HG03025 (cell line): ENCODE measurements around the gene VPS33B.
"Not testable (repeated sequence)": the region's sequence is repeated elsewhere in the genome, so short reads cannot be mapped to it uniquely, and the experiment has no call there.

Experiments used
- ATAC-seq: cut with Tn5 transposase; IDR thresholded peaks from one replicate; pipeline ENCODE4 v1.9.1; 2021; ENCODE audit warnings: mild to moderate bottlenecking, moderate library complexity; ENCODE audit not compliant: unreplicated experiment, low FRiP score

Gene VPS33B

DNA sequence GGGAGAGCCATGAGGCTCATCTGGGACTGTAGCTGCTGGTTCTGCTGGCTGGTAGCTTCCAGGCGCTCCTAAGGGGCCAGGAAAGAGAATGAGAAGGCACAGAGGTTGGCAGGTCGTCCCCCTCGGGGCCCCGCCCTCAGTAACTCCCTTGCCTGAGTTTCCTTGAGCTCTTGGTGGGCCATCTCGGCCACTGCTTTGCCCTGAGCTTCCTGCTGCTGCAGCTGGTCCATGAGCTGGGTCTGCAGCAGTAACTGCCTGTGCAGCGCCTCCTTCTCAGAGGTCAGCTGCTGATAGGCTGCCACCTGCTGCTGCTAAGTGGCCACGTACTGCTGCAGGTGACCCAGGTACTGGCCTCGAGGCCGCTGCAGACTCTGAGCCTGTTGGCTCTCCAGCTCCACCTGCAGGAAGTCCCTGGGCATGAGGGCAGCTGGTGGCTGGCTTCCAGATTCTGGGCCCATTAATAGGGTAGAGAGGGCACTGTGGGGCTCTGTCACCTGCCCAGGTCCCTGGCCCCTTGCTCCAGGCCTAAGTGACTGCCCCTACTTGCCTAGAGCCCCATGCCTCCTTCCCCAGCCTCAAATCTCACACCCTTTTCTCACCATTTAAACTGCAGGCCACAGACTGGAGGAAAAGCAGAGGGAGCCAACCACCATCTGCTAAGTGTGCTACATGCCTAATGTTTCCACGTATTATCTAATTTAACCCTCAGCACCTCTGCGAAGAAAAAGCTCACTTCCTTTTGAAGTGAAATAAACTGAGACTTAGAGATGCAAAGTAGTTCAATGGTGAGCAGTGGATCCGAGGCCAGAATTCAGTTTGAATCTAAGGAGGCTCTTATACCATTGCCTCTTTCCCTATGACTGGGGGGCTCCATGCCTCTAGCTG, 10.8 kb upstream of the VPS33B start:
- ATAC-seq, result no peak

DNA sequence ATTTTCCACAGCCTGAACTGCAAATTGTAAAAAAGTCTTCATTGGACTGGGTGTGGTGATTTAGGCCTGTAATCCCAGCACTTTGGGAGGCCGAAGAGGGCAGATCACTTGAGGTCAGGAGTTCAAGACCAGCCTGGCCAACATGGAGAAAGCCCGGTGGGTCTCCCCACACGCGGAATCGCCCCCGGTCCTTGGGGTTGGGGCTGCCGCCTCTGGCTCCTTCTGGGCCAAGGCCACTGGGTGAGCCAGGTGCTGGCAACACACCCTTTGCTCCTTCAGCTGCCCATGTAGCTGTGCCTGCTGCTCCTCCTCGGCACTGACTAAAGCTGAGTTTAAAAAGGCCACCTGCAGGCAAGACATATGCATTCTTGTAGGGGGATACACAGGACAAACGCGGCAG, 9.4 kb upstream of the VPS33B start:
- no peak for ATAC-seq

DNA sequence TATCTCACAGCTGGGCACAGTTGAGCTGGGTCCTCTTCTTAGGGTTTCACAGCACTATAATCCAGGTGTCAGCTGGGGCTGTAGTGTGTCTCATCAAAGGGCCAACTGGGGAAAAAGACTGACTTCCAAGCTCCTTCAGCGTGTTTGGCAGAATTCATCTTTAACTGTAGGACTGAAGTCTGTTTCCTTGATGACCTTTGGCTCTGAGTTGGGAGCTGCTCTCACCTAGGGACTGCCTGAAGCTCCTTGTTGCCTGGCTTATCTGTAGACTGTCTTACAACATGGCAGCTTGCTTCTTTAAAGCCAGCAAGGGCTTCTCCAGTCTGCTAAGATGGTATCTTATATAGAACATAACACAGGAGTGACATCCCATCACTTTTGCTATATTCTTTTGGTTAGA, 5.3 kb upstream of the VPS33B start:
- no peak for ATAC-seq

DNA sequence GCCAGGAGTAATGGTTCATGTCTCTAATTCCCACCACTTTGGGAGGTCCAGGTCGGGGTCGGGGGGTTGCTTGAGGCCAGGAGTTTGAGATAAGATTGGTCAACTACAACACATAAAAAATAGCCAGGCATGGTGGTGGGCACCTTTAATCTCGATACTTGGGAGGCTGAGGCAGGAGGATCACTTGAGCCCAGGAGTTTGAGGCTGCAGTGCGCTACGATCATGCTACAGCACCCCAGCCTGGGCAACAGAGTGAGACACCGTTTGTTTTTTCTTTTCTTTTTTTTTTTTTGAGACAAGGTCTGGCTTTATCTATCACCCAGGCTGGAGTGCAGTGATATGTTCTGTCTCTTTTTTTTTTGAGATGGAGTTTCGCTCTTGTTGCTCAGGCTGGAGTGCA, 1.3 kb upstream of the VPS33B start:
- no peak for ATAC-seq

DNA sequence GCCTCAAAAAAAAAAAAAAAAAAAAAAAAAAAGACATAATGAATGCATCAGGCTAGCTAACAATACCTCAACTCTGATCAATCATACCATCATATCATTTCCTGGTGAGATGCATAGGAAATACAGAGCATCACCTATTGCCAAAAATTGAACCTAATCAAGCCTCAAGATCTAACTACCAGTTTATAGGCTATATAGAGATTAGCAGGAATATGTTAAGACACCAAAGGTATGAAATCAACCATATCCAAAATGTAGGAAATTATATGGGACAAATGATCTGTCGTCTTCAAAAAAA, 387 bp upstream of the VPS33B start:
- no peak for ATAC-seq

DNA sequence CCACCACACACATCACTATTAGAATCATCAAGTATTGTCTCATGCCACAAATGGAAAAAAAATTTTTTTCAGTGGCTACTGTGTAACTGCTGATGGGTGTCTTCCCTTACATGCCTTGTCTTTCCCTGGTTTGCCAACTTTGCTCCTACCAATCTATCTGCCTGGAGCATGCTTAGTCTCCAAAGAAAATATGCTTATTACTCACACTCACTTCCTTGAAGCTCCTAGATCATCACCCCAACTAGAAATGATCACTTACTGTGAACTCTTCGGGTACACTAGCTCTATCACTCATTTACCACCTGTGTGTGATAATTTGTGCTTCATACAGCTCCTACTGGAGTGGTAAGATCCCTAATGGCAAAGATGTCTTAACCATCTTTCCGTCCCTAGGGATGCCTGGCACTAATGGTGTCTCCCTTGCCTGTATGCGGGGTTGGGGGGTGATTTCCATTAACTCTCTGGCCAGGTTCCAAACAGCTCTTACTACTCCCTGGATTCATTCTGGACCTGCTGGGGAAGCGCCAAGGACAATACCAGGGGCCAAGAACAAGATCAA, 799 bp downstream of the VPS33B start:
- ATAC-seq, result no peak

DNA sequence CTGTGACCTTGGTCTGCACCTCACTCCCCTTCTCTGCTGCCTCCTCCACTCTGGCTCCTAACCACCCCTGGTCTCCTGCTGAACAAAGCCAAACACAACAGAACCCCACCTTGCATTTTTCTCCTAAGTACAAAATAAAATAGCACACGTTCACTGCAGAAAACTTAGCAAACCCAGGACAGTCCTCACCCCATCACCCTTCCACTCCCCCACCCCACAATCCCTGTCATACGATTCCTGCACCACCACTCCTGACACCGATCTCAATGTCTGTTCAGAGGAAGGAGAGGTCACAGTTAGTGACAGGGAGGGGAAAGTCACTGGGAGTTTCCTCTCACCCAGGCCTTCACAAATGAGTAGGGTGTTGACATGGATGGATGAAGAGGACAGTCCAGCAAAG, 4.2 kb downstream of the VPS33B start:
- no peak for ATAC-seq

DNA sequence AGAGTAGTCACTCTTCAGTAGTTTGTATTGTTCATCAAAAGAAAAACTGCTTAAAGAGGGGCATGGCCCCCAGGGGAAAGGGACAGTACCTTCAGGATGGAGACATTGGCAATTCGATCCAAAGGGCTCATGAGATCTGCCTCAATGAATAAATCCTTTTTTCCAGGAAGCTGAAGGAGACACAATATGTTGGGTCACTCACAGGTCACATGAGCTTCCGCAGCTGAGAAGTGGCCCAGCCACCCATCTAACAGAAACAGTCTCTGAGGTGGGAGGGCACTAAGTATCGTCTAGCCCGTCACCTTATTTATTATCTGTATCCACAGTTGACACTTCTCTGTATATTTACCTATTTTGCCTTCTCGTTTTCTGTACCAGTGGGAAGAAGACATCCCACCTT, 4.7 kb downstream of the VPS33B start:
- ATAC-seq, result no peak

DNA sequence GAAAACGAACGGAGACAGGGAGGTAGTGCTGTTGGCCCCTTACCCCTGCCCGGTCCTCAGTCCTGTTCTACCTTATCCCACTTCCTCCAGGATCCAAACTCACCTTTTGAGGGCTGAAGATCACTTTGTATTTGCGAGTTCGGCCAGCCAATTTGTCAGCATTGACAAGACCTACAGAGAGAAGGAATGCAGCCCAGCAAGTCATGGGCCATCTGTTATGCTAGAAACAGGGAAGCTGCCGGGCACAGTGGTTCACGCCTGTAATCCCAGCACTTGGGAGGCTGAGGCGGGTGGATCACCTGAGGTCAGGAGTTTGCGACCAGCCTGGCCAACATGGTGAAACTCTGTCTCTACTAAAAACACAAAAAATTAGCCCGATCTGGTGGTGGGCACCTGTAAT, 8.7 kb downstream of the VPS33B start:
- not testable (repeated sequence) for ATAC-seq

DNA sequence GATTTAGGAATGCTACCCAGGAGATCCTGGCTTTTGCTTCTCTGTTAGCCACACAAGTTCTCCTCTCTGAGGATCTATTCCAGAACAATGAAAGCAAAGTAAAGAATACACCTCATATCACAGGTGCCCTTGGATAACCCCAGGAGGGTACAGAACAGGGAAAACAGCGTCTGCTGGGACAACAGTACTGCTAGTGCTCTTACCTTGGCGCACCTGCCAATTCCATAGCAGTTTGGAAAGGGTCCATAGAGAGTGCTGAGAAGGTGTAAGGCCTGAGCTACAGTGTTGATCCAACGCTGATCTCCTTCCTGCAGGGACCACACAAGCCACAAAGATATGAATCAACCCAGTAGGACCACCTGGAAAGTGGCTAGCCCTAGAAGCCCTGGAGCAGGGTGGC, 15.1 kb downstream of the VPS33B start:
- no peak for ATAC-seq

DNA sequence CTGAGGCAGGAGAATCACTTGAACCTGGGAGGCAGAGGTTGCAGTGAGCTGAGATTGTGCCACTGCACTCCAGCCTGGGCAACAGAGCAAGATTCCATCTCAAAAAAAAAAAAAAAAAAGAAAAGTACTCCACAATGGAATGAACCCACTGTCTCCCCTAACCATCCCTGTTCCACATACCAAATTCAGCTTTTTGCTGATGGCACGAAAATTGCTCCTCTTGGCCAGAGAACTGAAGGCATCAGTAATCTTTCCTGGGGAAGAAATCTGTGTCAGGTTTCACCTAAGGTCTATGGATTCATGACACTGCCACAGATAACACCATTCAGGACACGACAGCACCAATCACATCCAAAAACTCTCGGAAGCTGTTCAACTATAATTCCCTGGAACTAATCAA, 21.2 kb downstream of the VPS33B start:
- ATAC-seq, result no peak

DNA sequence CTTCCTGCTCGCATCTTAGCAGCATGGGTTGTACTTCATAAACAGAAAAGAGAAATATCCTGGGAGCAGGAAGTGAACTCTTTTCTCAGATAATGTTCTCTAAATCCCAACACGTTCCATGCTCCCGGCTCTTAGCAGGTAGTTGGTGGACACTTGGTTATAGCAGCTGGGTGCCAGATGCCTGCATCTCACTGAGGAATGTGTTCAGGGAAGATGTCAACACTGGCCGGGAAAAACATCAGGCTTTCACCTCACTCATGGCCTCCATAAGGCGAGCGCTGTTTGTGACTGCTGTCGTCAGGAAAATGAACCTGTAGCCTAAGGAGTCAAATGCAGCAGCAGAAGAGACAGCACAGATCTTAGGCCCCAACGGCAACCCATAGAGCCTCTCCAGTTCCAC, 23.7 kb downstream of the VPS33B start:
- no peak for ATAC-seq

DNA sequence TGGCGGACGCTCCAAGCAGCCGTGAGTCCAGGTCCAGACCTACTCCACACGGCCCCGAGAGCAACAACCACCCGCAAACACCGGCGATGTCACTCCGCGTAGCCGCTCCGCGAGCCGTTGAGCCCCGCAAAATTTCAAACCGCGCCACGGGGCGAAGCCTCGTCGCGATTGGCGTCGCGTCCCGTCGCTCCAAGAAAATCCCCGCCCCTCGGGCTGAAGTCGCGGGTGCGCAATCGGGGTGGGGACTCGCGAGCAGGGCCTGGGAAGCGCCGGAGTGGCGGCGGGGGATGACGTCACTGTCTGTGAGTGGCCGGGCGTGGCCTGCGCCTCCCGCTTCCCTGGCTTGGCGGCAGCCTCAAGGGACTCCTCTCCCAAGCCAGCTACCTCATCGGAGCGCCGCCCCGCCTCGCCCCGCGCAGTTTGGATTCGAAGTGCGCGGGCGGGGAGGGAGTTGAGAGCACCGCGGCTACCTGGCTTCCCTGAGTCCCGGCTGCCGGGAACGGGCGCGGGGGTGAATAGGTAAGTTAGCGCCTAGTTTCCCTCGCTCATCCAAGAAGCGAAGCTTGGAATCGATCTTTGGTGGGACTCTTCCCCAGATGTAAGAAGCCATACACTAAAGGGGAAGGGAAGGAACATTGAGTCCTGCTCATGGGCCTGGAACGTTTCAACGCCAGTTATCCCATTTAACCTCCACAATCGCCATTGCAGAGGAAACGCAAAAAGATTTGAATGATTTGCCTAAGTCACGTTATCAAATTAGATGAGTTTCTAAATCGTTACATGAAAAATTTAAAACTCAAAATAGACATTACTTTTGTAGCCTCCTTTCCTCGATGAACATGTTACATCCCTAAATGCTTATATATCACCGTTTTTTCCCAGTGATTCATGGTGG, 27.7 kb downstream of the VPS33B start, which contains the start of gene PRC1:
Gene PRC1, minus strand, starts transcription at position 119 of the 895 bp plus-strand sequence. Its CDS starts 118 bp downstream, at position 1.
- peak; percentile 95 for ATAC-seq

DNA sequence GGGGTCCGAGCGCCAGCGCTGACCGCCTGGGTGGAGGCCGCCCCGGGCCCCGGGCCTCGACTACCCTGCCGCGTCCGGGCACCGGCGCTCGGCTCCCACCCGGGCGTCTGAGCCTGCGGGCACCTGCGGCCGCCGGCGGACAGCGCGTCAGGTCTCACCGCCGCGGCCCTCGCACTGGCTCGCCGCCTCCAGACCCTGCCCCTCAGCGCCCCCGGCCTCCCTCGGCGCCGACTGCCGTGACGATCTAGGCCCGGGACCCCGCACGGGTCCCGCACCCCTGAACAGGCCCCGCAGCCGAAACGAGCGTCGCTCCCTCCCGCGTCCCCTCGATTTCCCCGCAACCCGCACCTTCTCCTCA, 28.4 kb downstream of the VPS33B start:
- ATAC-seq, result peak; percentile 26

DNA sequence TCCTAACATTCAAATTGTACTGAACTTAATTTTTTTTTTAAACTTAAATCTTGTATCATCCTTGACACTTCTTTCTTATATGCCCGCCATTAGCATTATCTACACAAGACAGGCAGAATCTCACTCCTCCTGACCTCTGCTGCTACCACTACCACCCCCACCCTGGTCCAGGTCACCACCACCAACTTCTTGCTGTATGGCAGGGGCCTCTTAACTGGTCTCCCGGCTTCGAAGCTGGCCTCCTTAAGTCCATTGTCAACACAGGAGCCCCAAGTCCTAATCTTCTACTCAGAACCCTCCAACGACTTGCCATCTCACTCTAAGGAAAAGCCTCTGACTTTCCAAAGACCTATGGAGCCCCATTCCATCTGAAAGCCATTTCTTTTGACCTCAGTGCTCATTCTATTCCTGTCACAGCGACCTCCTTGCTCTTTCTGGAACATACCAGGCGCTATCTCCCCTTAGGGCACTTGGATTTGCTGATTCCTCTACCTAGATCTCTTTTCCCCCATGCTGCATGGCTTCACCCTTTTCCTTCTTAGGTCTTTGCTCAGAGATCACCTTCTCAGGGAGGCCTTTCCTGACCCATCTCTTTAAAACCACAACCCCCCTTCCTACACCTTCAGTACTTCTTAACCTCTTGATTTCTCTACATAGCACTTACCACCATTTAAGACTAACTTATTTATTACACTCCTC, 30.7 kb downstream of the VPS33B start:
- no peak for ATAC-seq

DNA sequence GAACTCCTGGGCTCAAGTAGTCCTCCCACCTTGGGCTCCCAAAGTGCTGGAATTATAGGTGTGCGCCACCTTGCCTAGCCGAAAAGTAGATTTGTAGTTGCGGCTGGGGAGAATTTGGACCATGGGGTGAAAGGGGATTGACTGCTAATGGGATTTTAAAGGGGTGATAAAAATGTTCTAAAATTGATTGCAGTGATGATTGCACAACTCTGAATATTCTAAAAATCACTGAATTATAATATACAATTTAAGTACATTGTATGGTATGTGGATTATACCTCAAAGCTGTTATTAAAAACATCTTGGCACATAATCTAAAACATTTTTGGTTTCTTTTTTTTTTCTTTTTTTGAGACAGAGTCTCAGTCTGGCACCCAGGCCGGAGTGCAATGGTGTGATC, 31.9 kb downstream of the VPS33B start:
- no peak for ATAC-seq

DNA sequence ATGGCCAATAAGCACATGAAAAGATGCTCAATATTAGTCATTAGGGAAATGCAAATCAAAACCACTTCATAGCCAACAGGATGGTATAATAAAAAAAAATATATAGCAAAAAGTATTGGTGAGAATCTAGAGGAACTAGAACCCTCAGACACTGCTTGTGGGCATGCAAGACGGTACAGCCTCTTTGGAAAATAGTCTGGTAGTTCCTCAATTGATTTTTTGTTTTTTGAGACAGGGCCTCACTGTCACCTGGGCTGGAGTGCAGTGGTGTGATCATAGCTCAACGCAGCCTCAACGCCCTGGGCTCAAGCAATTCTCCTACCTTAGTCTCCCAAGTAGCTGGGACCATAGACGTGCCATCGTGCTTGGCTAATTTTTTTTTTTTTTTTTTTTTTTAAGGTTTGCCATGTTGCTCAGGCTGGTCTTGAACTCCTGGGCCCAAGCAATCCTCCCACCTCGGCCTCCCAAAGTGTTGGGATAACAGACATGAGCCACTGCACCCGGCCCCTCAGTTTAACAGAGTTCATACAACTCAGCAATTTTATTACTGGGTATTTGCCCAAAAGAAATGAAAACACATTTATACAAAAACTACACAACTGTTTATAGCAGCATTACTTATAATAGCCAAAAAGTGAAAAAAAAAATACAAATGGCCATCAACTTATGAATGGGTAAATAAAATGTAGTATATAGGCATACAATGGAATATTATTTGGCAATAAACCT, 33.2 kb downstream of the VPS33B start:
- ATAC-seq, result no peak

DNA sequence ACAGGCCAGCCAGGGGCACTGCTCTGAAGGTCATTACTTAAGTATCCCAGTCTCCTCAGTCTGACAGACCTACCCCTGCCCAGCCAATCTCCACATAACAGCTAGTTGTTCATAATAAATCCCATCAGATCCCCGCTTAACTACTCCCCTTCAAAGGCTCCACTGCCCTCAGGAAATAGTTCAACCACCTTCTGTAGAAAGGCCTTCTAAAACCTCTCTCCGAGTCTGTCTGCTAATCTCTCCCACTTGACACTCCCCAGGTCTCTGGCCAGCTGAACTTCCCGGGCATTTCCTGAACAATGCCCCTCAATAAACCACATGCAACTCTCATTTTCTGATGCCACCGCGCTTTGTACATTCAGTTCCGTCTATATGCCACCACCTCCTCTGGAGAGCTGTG, 34.1 kb downstream of the VPS33B start:
- no peak for ATAC-seq

DNA sequence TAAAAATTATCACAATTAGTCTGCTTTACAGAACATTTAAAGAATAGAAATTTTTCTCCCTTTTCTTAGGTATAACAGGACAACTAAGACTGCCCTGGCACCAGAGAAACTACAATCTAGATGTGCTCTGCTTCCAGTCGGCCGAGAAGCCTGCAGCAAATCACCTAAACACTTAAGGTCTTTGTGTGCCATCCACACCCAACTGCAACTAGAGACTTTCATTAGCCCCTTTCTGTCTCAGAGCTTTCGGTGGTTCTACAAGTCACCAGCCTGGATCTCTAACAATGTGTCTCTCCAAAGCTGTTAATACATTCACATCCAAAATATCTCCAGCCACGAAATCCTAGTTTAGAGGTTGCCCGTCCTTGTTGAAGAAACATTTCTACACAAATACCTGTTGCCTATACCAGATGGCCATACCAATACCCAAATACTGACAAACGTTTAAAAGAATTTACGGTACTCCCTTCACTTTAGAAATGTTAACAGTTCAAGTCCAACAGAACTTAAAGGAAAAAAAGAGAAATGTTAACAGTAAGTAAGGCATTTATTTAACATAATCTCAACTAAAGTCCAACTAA, 34.7 kb downstream of the VPS33B start:
- ATAC-seq, result no peak
